Immature natural killer cell (primary cell): ENCODE results near the gene SHC2. TPM values are rescaled to one million over a fixed set of nuclear protein-coding genes. Genes with fewer than 3 reads are reported as not detected.
"Not testable (repeated sequence)": the region's sequence is repeated elsewhere in the genome, so short reads cannot be mapped to it uniquely, and the experiment has no call there.

Experiments used
- DNase-seq, 3 donors: peaks; one replicate each; pipeline ENCODE4 v3.0.0; 2022; ENCODE audit warnings: mixed read lengths in 1 of 3
- H3K27ac Mint-ChIP-seq, 6 donors: one replicate each; pipeline ENCODE4 v1.8.0; 2020; ENCODE audit warnings: mixed read lengths in 6 of 6, mild to moderate bottlenecking in 5 of 6, inconsistent platforms in 4 of 6, moderate library complexity in 3 of 6
- H3K27me3 Mint-ChIP-seq, 3 donors: one replicate each; pipeline ENCODE4 v1.8.0; 2020 to 2021; ENCODE audit warnings: low read depth in 3 of 3, mild to moderate bottlenecking in 3 of 3, mixed read lengths in 3 of 3, moderate library complexity in 3 of 3, inconsistent platforms in 1 of 3
- H3K36me3 Mint-ChIP-seq, 3 donors: one replicate each; pipeline ENCODE4 v1.8.0; 2020; ENCODE audit warnings: mixed read lengths in 3 of 3, inconsistent platforms in 2 of 3, mild to moderate bottlenecking in 2 of 3
- H3K4me1 Mint-ChIP-seq, 2 donors: one replicate each; pipeline ENCODE4 v1.8.0; 2020; ENCODE audit warnings: inconsistent platforms in 2 of 2, mild to moderate bottlenecking in 2 of 2, mixed read lengths in 2 of 2, moderate library complexity in 1 of 2
- H3K4me3 Mint-ChIP-seq, 5 donors: one replicate each; pipeline ENCODE4 v1.8.0; 2020; ENCODE audit warnings: mild to moderate bottlenecking in 5 of 5, mixed read lengths in 5 of 5, inconsistent platforms in 3 of 5, moderate library complexity in 3 of 5
- H3K9me3 Mint-ChIP-seq, 6 donors: one replicate each; pipeline ENCODE4 v1.8.0; 2020; ENCODE audit warnings: mild to moderate bottlenecking in 6 of 6, mixed read lengths in 6 of 6, inconsistent platforms in 4 of 6, moderate library complexity in 3 of 6
- polyA plus RNA-seq, 3 donors: library from polyadenylated mRNA; unstranded; fragments of 300-500 nt; fragmentation: Illumina TruSeq; gene quantifications; one replicate each; pipeline ENCODE4 v1.2.3, GENCODE V29; 2021

The SHC2 gene
- polyA plus RNA-seq, 3 donors from 2014 or later, result not detected

GRCh38 chr19:455851-456546 is 4.8 kb downstream of the SHC2 start:
- Mint-ChIP-seq H3K27me3 (peaks cover 0 to 5% (median 3%) of the 10 kb centered on the region in 3 donors), H3K4me3 (no peak overlapping the region), H3K4me1 (peaks cover 5 to 6% of the 10 kb centered on the region in 2 donors), H3K27ac (no peak overlapping the region), H3K36me3 (no peaks in the 10 kb centered on the region), H3K9me3 (no peaks in the 10 kb centered on the region)
- no peak for DNase-seq

GRCh38 chr19:455031-455705 is 5.7 kb downstream of the SHC2 start:
- peaks cover 0 to 5% (median 3%) of the 10 kb centered on the region in 3 donors for H3K27me3 Mint-ChIP-seq
- H3K4me1 Mint-ChIP-seq, result peaks cover 5 to 6% of the 10 kb centered on the region in 2 donors
- no peaks in the 10 kb centered on the region for H3K9me3 Mint-ChIP-seq
- no peak for DNase-seq
- H3K36me3 Mint-ChIP-seq, result no peaks in the 10 kb centered on the region
- no peak overlapping the region for H3K4me3 Mint-ChIP-seq
- H3K27ac Mint-ChIP-seq, result no peak overlapping the region

- no peaks in the 10 kb centered on the region for H3K4me1 Mint-ChIP-seq
- DNase-seq, result no peak
- H3K27me3 Mint-ChIP-seq, result peaks cover 0 to 2% (median 2%) of the 10 kb centered on the region in 3 donors
- H3K27ac Mint-ChIP-seq, result no peak overlapping the region
- H3K9me3 Mint-ChIP-seq, result no peaks in the 10 kb centered on the region
- H3K4me3 Mint-ChIP-seq, result no peak overlapping the region
- no peaks in the 10 kb centered on the region for H3K36me3 Mint-ChIP-seq
Observed at GRCh38 chr19:453606-454005, 7.2 kb downstream of the SHC2 start.

- no peak overlapping the region for H3K27ac Mint-ChIP-seq
- H3K36me3 Mint-ChIP-seq, result no peaks in the 10 kb centered on the region
- H3K4me3 Mint-ChIP-seq, result no peak overlapping the region
- no peaks in the 10 kb centered on the region for H3K9me3 Mint-ChIP-seq
- peaks cover 0 to 2% (median 2%) of the 10 kb centered on the region in 3 donors for H3K27me3 Mint-ChIP-seq
- no peaks in the 10 kb centered on the region for H3K4me1 Mint-ChIP-seq
- DNase-seq, result no peak
Observed at GRCh38 chr19:452829-453228, 8.0 kb downstream of the SHC2 start.

- H3K4me3 Mint-ChIP-seq, DNase-seq, H3K36me3 Mint-ChIP-seq, H3K4me1 Mint-ChIP-seq, H3K9me3 Mint-ChIP-seq, H3K27me3 Mint-ChIP-seq: not testable (repeated sequence)
- H3K27ac Mint-ChIP-seq, result peak overlapping the region in 2 of 6 donors; percentile 22 to 31
Observed at GRCh38 chr19:450912-451481, 9.8 kb downstream of the SHC2 start.

GRCh38 chr19:449916-450315 is 10.9 kb downstream of the SHC2 start:
- Mint-ChIP-seq H3K27ac (no peak overlapping the region), H3K36me3 (no peaks in the 10 kb centered on the region)

GRCh38 chr19:447816-448560 is 12.8 kb downstream of the SHC2 start:
- no peaks in the 10 kb centered on the region for H3K27me3 Mint-ChIP-seq
- H3K27ac Mint-ChIP-seq, result no peak overlapping the region
- H3K4me1 Mint-ChIP-seq, result no peaks in the 10 kb centered on the region
- H3K9me3 Mint-ChIP-seq, result no peaks in the 10 kb centered on the region
- H3K4me3 Mint-ChIP-seq, result no peak overlapping the region
- no peaks in the 10 kb centered on the region for H3K36me3 Mint-ChIP-seq
- DNase-seq, result no peak

More at GRCh38 chr19:449916-450315, 10.9 kb downstream of the SHC2 start:
- Mint-ChIP-seq H3K9me3 (no peaks in the 10 kb centered on the region), H3K27me3 (peaks cover 0 to 2% (median 0%) of the 10 kb centered on the region in 3 donors), H3K4me1 (no peaks in the 10 kb centered on the region), H3K4me3 (no peak overlapping the region)
- DNase-seq, result no peak

- H3K4me1 Mint-ChIP-seq, result no peaks in the 10 kb centered on the region
- H3K36me3 Mint-ChIP-seq, result no peaks in the 10 kb centered on the region
- no peak overlapping the region for H3K4me3 Mint-ChIP-seq
- H3K9me3 Mint-ChIP-seq, result no peaks in the 10 kb centered on the region
- H3K27ac Mint-ChIP-seq, result no peak overlapping the region
- H3K27me3 Mint-ChIP-seq, result no peaks in the 10 kb centered on the region
- DNase-seq, result no peak
Observed at GRCh38 chr19:447064-447426, 13.8 kb downstream of the SHC2 start.

GRCh38 chr19:444677-445210 is 16.1 kb downstream of the SHC2 start:
- H3K27ac Mint-ChIP-seq, result no peak overlapping the region
- no peak overlapping the region for H3K4me3 Mint-ChIP-seq
- H3K4me1 Mint-ChIP-seq, result no peaks in the 10 kb centered on the region
- H3K36me3 Mint-ChIP-seq, result no peaks in the 10 kb centered on the region
- DNase-seq, result no peak
- peaks cover 0 to 4% (median 3%) of the 10 kb centered on the region in 3 donors for H3K27me3 Mint-ChIP-seq
- peaks cover 0 to 2% (median 0%) of the 10 kb centered on the region in 6 donors for H3K9me3 Mint-ChIP-seq

GRCh38 chr19:443005-443404 is 17.8 kb downstream of the SHC2 start:
- no peaks in the 10 kb centered on the region for H3K4me1 Mint-ChIP-seq
- peaks cover 0 to 2% (median 0%) of the 10 kb centered on the region in 6 donors for H3K9me3 Mint-ChIP-seq
- peaks cover 0 to 4% (median 3%) of the 10 kb centered on the region in 3 donors for H3K27me3 Mint-ChIP-seq
- DNase-seq, result no peak
- no peaks in the 10 kb centered on the region for H3K36me3 Mint-ChIP-seq
- H3K4me3 Mint-ChIP-seq, result no peak overlapping the region
- H3K27ac Mint-ChIP-seq, result no peak overlapping the region

GRCh38 chr19:442085-442484 is 18.7 kb downstream of the SHC2 start:
- Mint-ChIP-seq H3K4me3 (no peak overlapping the region), H3K36me3 (no peaks in the 10 kb centered on the region), H3K27me3 (peaks cover 2 to 7% (median 3%) of the 10 kb centered on the region in 3 donors), H3K27ac (no peak overlapping the region), H3K9me3 (peaks cover 0 to 2% (median 0%) of the 10 kb centered on the region in 6 donors), H3K4me1 (no peaks in the 10 kb centered on the region)
- DNase-seq, result no peak

- Mint-ChIP-seq H3K27me3 (peaks cover 2 to 7% (median 3%) of the 10 kb centered on the region in 3 donors), H3K4me3 (no peak overlapping the region), H3K36me3 (no peaks in the 10 kb centered on the region), H3K27ac (no peak overlapping the region), H3K9me3 (peaks cover 0 to 2% (median 0%) of the 10 kb centered on the region in 6 donors), H3K4me1 (no peaks in the 10 kb centered on the region)
- no peak for DNase-seq
Observed at GRCh38 chr19:441213-441836, 19.5 kb downstream of the SHC2 start.
